Gastroesophageal sphincter (tissue), 4 donors: ENCODE data around the gene FOSL2. TPM values are rescaled to one million over a fixed set of nuclear protein-coding genes. Genes with fewer than 3 reads are reported as not detected.

ENCODE experiments used
- ATAC-seq: fragments of 150-250 bp; one replicate; pipeline ENCODE4 v1.9.1; 2016; ENCODE audit warnings: mild to moderate bottlenecking, moderate library complexity
- H3K27ac ChIP-seq, 4 donors: fragments of 200-600 bp; sonication (generic) in 3 of 4; 1 replicate in 3 of 4; 2 replicates in 1 of 4; pipeline ENCODE4 v1.5.1; 2016 to 2019
- H3K27me3 ChIP-seq: fragments of 200-600 bp; sonication (generic); one replicate; pipeline ENCODE4 v1.5.1; 2019
- H3K36me3 ChIP-seq, 2 donors: fragments of 200-600 bp; sonication (generic); one replicate each; pipeline ENCODE4 v1.5.1; 2019; ENCODE audit warnings: control low read depth in 1 of 2
- H3K4me1 ChIP-seq, 3 donors: fragments of 200-600 bp; sonication (generic); 1 replicate in 2 of 3; 2 replicates in 1 of 3; pipeline ENCODE4 v1.5.1; 2016 to 2019; ENCODE audit warnings: control low read depth in 2 of 3
- H3K4me3 ChIP-seq, 2 donors: fragments of 200-600 bp; sonication (generic); one replicate each; pipeline ENCODE4 v1.5.1; 2019; ENCODE audit warnings: mild to moderate bottlenecking in 1 of 2, moderate library complexity in 1 of 2
- H3K9me3 ChIP-seq, 3 donors: fragments of 200-600 bp; sonication (generic); one replicate each; pipeline ENCODE4 v1.5.1; 2017 to 2019; ENCODE audit warnings: control low read depth in 2 of 3
- CTCF ChIP-seq, 4 experiments: fragments of 200-600 bp in 2 of 4; fragments of 450-650 bp in 2 of 4; sonication (generic) in 1 of 4; IDR thresholded peaks; one replicate each; pipeline ENCODE4 v1.5.1; 2017 to 2019; ENCODE audit warnings: antibody characterized with exemption in 4 of 4, mild to moderate bottlenecking in 2 of 4, moderate library complexity in 2 of 4
- EP300 ChIP-seq: sonication (generic); formaldehyde crosslinking; IDR thresholded peaks from one replicate; pipeline ENCODE4 v1.6.1; 2017; ENCODE audit warnings: antibody characterized with exemption, mild to moderate bottlenecking
- POLR2A ChIP-seq, 2 donors: fragments of 450-650 bp; IDR thresholded peaks; one replicate each; pipeline ENCODE4 v1.6.1; 2017; ENCODE audit warnings: antibody characterized with exemption in 2 of 2, mild to moderate bottlenecking in 2 of 2, moderate library complexity in 1 of 2
- POLR2AphosphoS5 ChIP-seq: sonication (generic); formaldehyde crosslinking; IDR thresholded peaks from one replicate; pipeline ENCODE4 v1.6.1; 2017; ENCODE audit warnings: antibody characterized with exemption
- WGBS, 2 donors: methylation state at CpG; one replicate each; pipeline ENCODE4 v1.1.5; 2018; ENCODE audit warnings: low coverage in 1 of 2; 5-methylcytosine and 5-hydroxymethylcytosine counted together
- total RNA-seq, 4 donors: library from RNA; depleted of rRNA; stranded (reverse); fragments of >200 nt; gene quantifications; one replicate each; pipeline ENCODE4 v1.1.0, GENCODE V29; 2016

FOSL2 gene
- total RNA-seq, 4 donors from 2014 or later: 75.3 to 152 (median 132) TPM

- 92 to 100% methylated on average over 2 of the region's 2 CpGs for WGBS, 2 donors
- no peak for TF ChIP-seq CTCF (IDR thresholded peaks at IDR 0.05)
- TF ChIP-seq EP300: no peak
- TF ChIP-seq POLR2A (IDR thresholded peaks at IDR 0.05): no peak
- no peak for TF ChIP-seq POLR2AphosphoS5
- H3K4me1 ChIP-seq: no peaks in the 10 kb centered on the region
- H3K27ac ChIP-seq: no peak overlapping the region
- no peaks in the 10 kb centered on the region for H3K27me3 ChIP-seq
- H3K4me3 ChIP-seq: no peak overlapping the region
- H3K36me3 ChIP-seq: peaks cover 0 to 1% of the 10 kb centered on the region in 2 donors
- no peak for ATAC-seq
- H3K9me3 ChIP-seq: peaks cover 0 to 14% (median 0%) of the 10 kb centered on the region in 3 donors
These were observed 40.6 kb downstream of the FOSL2 start for GRCh38 chr2:28433215-28433614.

GRCh38 chr2:28433935-28434599 is 41.4 kb downstream of the FOSL2 start:
- Histone ChIP-seq H3K27me3 (no peaks in the 10 kb centered on the region), H3K27ac (no peak overlapping the region), H3K36me3 (no peaks in the 10 kb centered on the region), H3K4me1 (no peaks in the 10 kb centered on the region), H3K4me3 (no peak overlapping the region), H3K9me3 (peaks cover 0 to 14% (median 0%) of the 10 kb centered on the region in 3 donors)
- TF ChIP-seq POLR2A (IDR thresholded peaks at IDR 0.05) (no peak), CTCF (IDR thresholded peaks at IDR 0.05) (no peak), POLR2AphosphoS5 (no peak), EP300 (no peak)
- 75 to 80% methylated on average over 1 to 2 of the region's 8 CpGs for WGBS, 2 donors
- ATAC-seq: no peak

- TF ChIP-seq EP300: no peak
- no peak for TF ChIP-seq POLR2A (IDR thresholded peaks at IDR 0.05)
- no peak for TF ChIP-seq CTCF (IDR thresholded peaks at IDR 0.05)
- no peak for TF ChIP-seq POLR2AphosphoS5
- no peaks in the 10 kb centered on the region for H3K4me1 ChIP-seq
These were observed 41.9 kb downstream of the FOSL2 start for GRCh38 chr2:28434600-28434989.

GRCh38 chr2:28435241-28435640 is 42.6 kb downstream of the FOSL2 start:
- Histone ChIP-seq H3K4me1 (no peaks in the 10 kb centered on the region), H3K27me3 (no peaks in the 10 kb centered on the region), H3K9me3 (peaks cover 0 to 14% (median 0%) of the 10 kb centered on the region in 3 donors), H3K4me3 (no peak overlapping the region), H3K27ac (no peak overlapping the region), H3K36me3 (no peaks in the 10 kb centered on the region)
- ATAC-seq: no peak
- TF ChIP-seq EP300: no peak
- 83 to 100% methylated on average over 1 to 4 of the region's 4 CpGs for WGBS, 2 donors

More at GRCh38 chr2:28434600-28434989, 41.9 kb downstream of the FOSL2 start:
- no peak overlapping the region for H3K4me3 ChIP-seq
- 67% methylated on average over 1 of the region's 5 CpGs; no CpG with 5 or more reads in 1 of the 2 donors for WGBS, 2 donors
- peaks cover 0 to 14% (median 0%) of the 10 kb centered on the region in 3 donors for H3K9me3 ChIP-seq
- no peak overlapping the region for H3K27ac ChIP-seq
- H3K27me3 ChIP-seq: no peaks in the 10 kb centered on the region
- H3K36me3 ChIP-seq: no peaks in the 10 kb centered on the region
- ATAC-seq: no peak

GRCh38 chr2:28435814-28436351 is 43.2 kb downstream of the FOSL2 start:
- Histone ChIP-seq H3K4me3 (no peak overlapping the region), H3K4me1 (no peaks in the 10 kb centered on the region), H3K27me3 (no peaks in the 10 kb centered on the region), H3K27ac (no peak overlapping the region), H3K9me3 (peaks cover 0 to 14% (median 0%) of the 10 kb centered on the region in 3 donors), H3K36me3 (no peaks in the 10 kb centered on the region)
- 86 to 100% methylated on average over 1 to 3 of the region's 4 CpGs for WGBS, 2 donors
- TF ChIP-seq EP300: no peak
- no peak for TF ChIP-seq CTCF (IDR thresholded peaks at IDR 0.05)
- TF ChIP-seq POLR2AphosphoS5: no peak
- TF ChIP-seq POLR2A (IDR thresholded peaks at IDR 0.05): no peak
- no peak for ATAC-seq
